Stomach (tissue), 4 donors: ENCODE results near the gene ITCH.

ENCODE experiments used
- POLR2A ChIP-seq, 4 donors: fragments of 450-650 bp; IDR thresholded peaks; one replicate each; pipeline ENCODE4 v1.6.1; 2016; ENCODE audit warnings: antibody characterized with exemption in 4 of 4, control low read depth in 2 of 4, mild to moderate bottlenecking in 1 of 4, moderate library complexity in 1 of 4
- POLR2AphosphoS5 ChIP-seq, 3 donors: sonication (generic); formaldehyde crosslinking; IDR thresholded peaks; one replicate each; pipeline ENCODE4 v1.6.1; 2016; ENCODE audit warnings: antibody characterized with exemption in 3 of 3
- TF ChIP-seq, protein P1 (sequence below), 7 experiments: fragments of 450-650 bp in 4 of 7; fragments of 200-600 bp in 3 of 7; sonication (generic) in 3 of 7; IDR thresholded peaks; one replicate each; pipeline ENCODE4 v1.5.1; 2016 to 2019; ENCODE audit warnings: antibody characterized with exemption in 7 of 7, control low read depth in 2 of 7, mild to moderate bottlenecking in 1 of 7

DNA sequence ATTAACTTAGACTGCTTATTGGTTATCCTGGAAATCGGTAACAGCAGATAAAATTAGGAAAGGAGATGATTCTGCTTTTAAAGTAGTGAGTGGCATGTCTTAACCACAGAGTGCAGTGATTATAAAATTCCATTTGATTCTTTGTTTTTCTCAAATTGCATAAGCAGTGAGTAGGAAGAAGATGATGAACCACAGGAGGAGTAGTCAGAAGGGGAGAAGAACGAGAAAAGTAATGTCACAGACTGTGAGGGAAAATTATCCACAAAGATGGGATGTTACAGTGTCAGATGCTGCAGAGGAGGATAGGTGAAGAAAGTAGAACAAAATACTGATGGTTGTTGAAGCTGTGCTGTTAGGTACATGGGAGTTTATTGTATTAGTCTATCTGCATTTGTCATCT lies 63.0 kb downstream of the ITCH start:
- TF ChIP-seq, protein P1, sequence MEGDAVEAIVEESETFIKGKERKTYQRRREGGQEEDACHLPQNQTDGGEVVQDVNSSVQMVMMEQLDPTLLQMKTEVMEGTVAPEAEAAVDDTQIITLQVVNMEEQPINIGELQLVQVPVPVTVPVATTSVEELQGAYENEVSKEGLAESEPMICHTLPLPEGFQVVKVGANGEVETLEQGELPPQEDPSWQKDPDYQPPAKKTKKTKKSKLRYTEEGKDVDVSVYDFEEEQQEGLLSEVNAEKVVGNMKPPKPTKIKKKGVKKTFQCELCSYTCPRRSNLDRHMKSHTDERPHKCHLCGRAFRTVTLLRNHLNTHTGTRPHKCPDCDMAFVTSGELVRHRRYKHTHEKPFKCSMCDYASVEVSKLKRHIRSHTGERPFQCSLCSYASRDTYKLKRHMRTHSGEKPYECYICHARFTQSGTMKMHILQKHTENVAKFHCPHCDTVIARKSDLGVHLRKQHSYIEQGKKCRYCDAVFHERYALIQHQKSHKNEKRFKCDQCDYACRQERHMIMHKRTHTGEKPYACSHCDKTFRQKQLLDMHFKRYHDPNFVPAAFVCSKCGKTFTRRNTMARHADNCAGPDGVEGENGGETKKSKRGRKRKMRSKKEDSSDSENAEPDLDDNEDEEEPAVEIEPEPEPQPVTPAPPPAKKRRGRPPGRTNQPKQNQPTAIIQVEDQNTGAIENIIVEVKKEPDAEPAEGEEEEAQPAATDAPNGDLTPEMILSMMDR (IDR thresholded peaks at IDR 0.05): no peak
- TF ChIP-seq POLR2AphosphoS5 (IDR thresholded peaks at IDR 0.05) (no peak), POLR2A (IDR thresholded peaks at IDR 0.05) (no peak)
